Suprapubic skin (tissue), 4 donors: ENCODE data around the gene CD47. TPM values are rescaled to one million over a fixed set of nuclear protein-coding genes. Genes with fewer than 3 reads are reported as not detected.

Experiments
- DNase-seq, 2 donors: peaks; one replicate each; pipeline ENCODE4 v3.0.0-alpha.2; 2019; ENCODE audit warnings: low spot score in 2 of 2
- H3K27ac ChIP-seq: fragments of 200-600 bp; sonication (generic); one replicate; pipeline ENCODE4 v1.5.1; 2019
- H3K27me3 ChIP-seq: fragments of 200-600 bp; sonication (generic); one replicate; pipeline ENCODE4 v1.5.1; 2019
- H3K36me3 ChIP-seq: fragments of 200-600 bp; sonication (generic); one replicate; pipeline ENCODE4 v1.5.1; 2019
- H3K4me1 ChIP-seq: fragments of 200-600 bp; sonication (generic); one replicate; pipeline ENCODE4 v1.5.1; 2019
- H3K4me3 ChIP-seq: fragments of 200-600 bp; sonication (generic); one replicate; pipeline ENCODE4 v1.5.1; 2019; ENCODE audit warnings: mild to moderate bottlenecking
- H3K9me3 ChIP-seq: fragments of 200-600 bp; sonication (generic); one replicate; pipeline ENCODE4 v1.5.1; 2019
- CTCF ChIP-seq, 2 donors: fragments of 200-600 bp in 1 of 2; fragments of 450-650 bp in 1 of 2; sonication (generic) in 1 of 2; IDR thresholded peaks; one replicate each; pipeline ENCODE4 v1.5.1; 2016 to 2019; ENCODE audit warnings: antibody characterized with exemption in 2 of 2, mild to moderate bottlenecking in 1 of 2, moderate library complexity in 1 of 2
- EP300 ChIP-seq: sonication (generic); formaldehyde crosslinking; IDR thresholded peaks from one replicate; pipeline ENCODE4 v1.6.1; 2017; ENCODE audit warnings: antibody characterized with exemption
- POLR2A ChIP-seq, 2 donors: fragments of 450-650 bp; IDR thresholded peaks; one replicate each; pipeline ENCODE4 v1.6.1; 2017; ENCODE audit warnings: antibody characterized with exemption in 2 of 2, mild to moderate bottlenecking in 2 of 2, moderate library complexity in 2 of 2
- POLR2AphosphoS5 ChIP-seq, 3 donors: sonication (generic); formaldehyde crosslinking; IDR thresholded peaks; one replicate each; pipeline ENCODE4 v1.6.1; 2017; ENCODE audit warnings: antibody characterized with exemption in 3 of 3
- WGBS: methylation state at CpG from one replicate; pipeline ENCODE4 v1.1.5; 2018; 5-methylcytosine and 5-hydroxymethylcytosine counted together
- total RNA-seq, 4 donors: library from RNA; depleted of rRNA; stranded (reverse); fragments of >200 nt; gene quantifications; one replicate each; pipeline ENCODE4 v1.1.0, GENCODE V29; 2016

Gene CD47
- total RNA-seq, 4 donors from 2014 or later = 37.8 to 94.4 (median 41.8) TPM

- TF ChIP-seq POLR2A (IDR thresholded peaks at IDR 0.05) (no peak), EP300 (no peak), POLR2AphosphoS5 (IDR thresholded peaks at IDR 0.05) (no peak), CTCF (IDR thresholded peaks at IDR 0.05) (no peak)
- Histone ChIP-seq H3K4me1 (peaks cover 7% of the 10 kb centered on the region), H3K36me3 (peaks cover 13% of the 10 kb centered on the region), H3K27me3 (no peaks in the 10 kb centered on the region), H3K9me3 (no peaks in the 10 kb centered on the region), H3K4me3 (no peak overlapping the region), H3K27ac (no peak overlapping the region)
- WGBS = 92% methylated on average over 1 of the region's 1 CpG
- DNase-seq = no peak
Measured at GRCh38 chr3:108041253-108041652, 49.6 kb downstream of the CD47 start.

GRCh38 chr3:108037770-108038169, 53.1 kb downstream of the CD47 start:
- peaks cover 7% of the 10 kb centered on the region for H3K4me1 ChIP-seq
- no peak overlapping the region for H3K27ac ChIP-seq
- peaks cover 11% of the 10 kb centered on the region for H3K36me3 ChIP-seq
- no peak overlapping the region for H3K4me3 ChIP-seq
- no peaks in the 10 kb centered on the region for H3K27me3 ChIP-seq
- no peaks in the 10 kb centered on the region for H3K9me3 ChIP-seq
- 95% methylated on average over 3 of the region's 3 CpGs for WGBS
- DNase-seq = no peak
- TF ChIP-seq POLR2A (IDR thresholded peaks at IDR 0.05) (no peak), CTCF (IDR thresholded peaks at IDR 0.05) (no peak), POLR2AphosphoS5 (IDR thresholded peaks at IDR 0.05) (no peak), EP300 (no peak)

- H3K27ac ChIP-seq = peak overlapping the region; percentile 28
- no peak for DNase-seq
- no peak overlapping the region for H3K4me3 ChIP-seq
- no peaks in the 10 kb centered on the region for H3K9me3 ChIP-seq
- no peaks in the 10 kb centered on the region for H3K27me3 ChIP-seq
- WGBS = 77% methylated on average over 12 of the region's 12 CpGs
- peaks cover 7% of the 10 kb centered on the region for H3K4me1 ChIP-seq
- TF ChIP-seq POLR2A (IDR thresholded peaks at IDR 0.05) (no peak), POLR2AphosphoS5 (IDR thresholded peaks at IDR 0.05) (no peak), EP300 (no peak)
- H3K36me3 ChIP-seq = peaks cover 5% of the 10 kb centered on the region
Measured at GRCh38 chr3:108036984-108037741, 53.7 kb downstream of the CD47 start.

GRCh38 chr3:108036401-108036800, 54.4 kb downstream of the CD47 start:
- TF ChIP-seq CTCF (IDR thresholded peaks at IDR 0.05) = no peak
- no peak for TF ChIP-seq POLR2A (IDR thresholded peaks at IDR 0.05)
- no peak for TF ChIP-seq EP300
- no peak for TF ChIP-seq POLR2AphosphoS5 (IDR thresholded peaks at IDR 0.05)
- H3K27ac ChIP-seq = no peak overlapping the region
- 75% methylated on average over 1 of the region's 1 CpG for WGBS

GRCh38 chr3:108035751-108036150, 55.1 kb downstream of the CD47 start:
- no peak for DNase-seq
- Histone ChIP-seq H3K27ac (no peak overlapping the region), H3K27me3 (no peaks in the 10 kb centered on the region), H3K4me1 (peaks cover 15% of the 10 kb centered on the region), H3K9me3 (no peaks in the 10 kb centered on the region), H3K4me3 (no peak overlapping the region), H3K36me3 (no peaks in the 10 kb centered on the region)
- TF ChIP-seq POLR2AphosphoS5 (IDR thresholded peaks at IDR 0.05) (no peak), CTCF (IDR thresholded peaks at IDR 0.05) (no peak)
- 70% methylated on average over 4 of the region's 4 CpGs for WGBS

More at GRCh38 chr3:108036401-108036800, 54.4 kb downstream of the CD47 start:
- H3K36me3 ChIP-seq = no peaks in the 10 kb centered on the region
- H3K4me1 ChIP-seq = peaks cover 8% of the 10 kb centered on the region
- H3K27me3 ChIP-seq = no peaks in the 10 kb centered on the region
- no peaks in the 10 kb centered on the region for H3K9me3 ChIP-seq
- no peak for DNase-seq
- H3K4me3 ChIP-seq = no peak overlapping the region
